GM18507 (cell line): ENCODE data around the gene CC2D1B.

Source experiments
- DNase-seq: peaks from one replicate; pipeline ENCODE4 v3.0.0; 2011; ENCODE audit warnings: low read depth; ENCODE audit not compliant: insufficient read length; ENCODE audit errors: extremely low spot score
- FAIRE-seq: peaks from 2 replicates; lab custom pipeline; 2011; peaks lifted over from hg19 to GRCh38; lab: Jason Lieb, UNC

CC2D1B gene

DNA sequence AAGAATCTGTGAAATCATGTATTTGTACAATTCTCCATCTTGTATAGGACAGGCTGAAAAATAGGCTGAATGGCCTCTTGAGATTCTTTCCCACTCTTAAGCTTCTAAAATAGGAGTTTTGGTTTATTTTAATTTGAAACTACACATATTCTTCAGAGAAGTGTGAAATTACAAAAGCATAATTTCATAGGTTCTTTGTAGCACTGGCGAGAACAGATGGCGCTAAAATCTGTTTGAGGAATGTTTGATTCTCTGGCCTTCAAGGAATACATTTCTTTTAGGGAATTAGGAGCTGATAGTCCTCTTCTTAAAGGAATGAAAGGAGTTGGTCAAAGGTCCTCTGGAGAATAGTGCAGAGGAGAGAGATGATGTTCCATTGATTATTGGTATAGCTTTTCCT is 44.9 kb downstream of the CC2D1B start:
- FAIRE-seq, result no peak

GRCh38 chr1:52306227-52307006 is 59.6 kb downstream of the CC2D1B start:
- DNase-seq (no peak), FAIRE-seq (no peak)

More for the DNA sequence above, 44.9 kb downstream of the CC2D1B start:
- no peak for DNase-seq

DNA sequence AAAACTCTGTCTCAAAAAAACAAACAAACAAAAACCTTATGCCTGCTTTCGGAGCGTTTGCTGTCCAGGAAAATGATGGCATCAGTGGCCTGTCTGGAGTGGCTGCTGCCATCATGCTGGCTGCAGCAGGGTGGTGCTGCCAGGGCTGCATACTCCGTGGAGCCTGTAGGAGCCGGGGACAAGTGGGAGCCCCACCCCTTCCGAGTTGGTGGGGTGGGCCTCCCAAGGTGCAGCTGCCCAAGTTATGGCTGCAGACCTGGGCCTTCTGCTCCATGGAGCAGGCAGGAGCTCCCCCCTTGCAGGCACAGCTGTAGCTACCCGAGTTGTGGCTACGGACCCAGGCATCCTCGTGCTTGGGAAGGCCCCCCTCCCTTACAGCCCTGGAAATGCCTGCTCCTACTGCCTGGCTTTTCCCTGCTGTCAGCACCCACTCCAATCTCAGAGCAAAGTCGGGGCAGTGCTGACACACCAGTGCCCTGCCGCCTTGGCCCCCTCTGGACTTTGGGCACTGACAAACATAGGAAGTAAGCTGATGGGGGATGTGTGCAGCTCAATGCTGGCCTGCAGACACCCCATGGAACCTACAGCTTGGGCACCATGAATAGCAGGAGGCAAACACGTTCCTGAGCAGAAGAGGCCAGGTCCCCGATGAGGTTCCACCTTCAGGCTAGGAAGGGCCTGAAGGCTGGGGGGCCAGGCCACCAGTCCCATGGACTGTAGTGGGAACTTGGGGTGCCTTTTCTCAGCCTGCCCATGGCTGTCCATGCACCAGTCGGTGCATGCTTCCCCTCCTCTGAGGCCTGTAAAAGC is 60.4 kb downstream of the CC2D1B start:
- no peak for DNase-seq
- no peak for FAIRE-seq
